GM23338 (cell line): ENCODE results near the gene ARHGEF38.

Source experiments
- CREB1 ChIP-seq: fragments of 250-450 bp; sonication (Bioruptor Pico); IDR thresholded peaks from 2 replicates; pipeline ENCODE4 v1.5.0; 2020; ENCODE audit warnings: low read depth, mild to moderate bottlenecking, moderate library complexity
- CTCF ChIP-seq, 2 experiments: fragments of 200-600 bp in 1 of 2; sonication (generic) in 1 of 2; conservative IDR thresholded peaks; 2 replicates each; pipeline versions ENCODE4 v1.5.1 to v1.6.1; 2016 to 2017; ENCODE audit warnings: antibody characterized with exemption in 2 of 2, low read depth in 2 of 2, mild to moderate bottlenecking in 2 of 2, moderate library complexity in 1 of 2
- EZH2 ChIP-seq: fragments of 200-600 bp; sonication (generic); IDR thresholded peaks from one replicate; pipeline ENCODE4 v1.8.0; 2017; ENCODE audit warnings: antibody characterized with exemption, mild to moderate bottlenecking, low read depth; ENCODE audit not compliant: unreplicated experiment
- EZH2phosphoT487 ChIP-seq: fragments of 200-600 bp; sonication (generic); IDR thresholded peaks from one replicate; pipeline ENCODE4 v1.8.1; 2018; ENCODE audit warnings: antibody characterized with exemption; ENCODE audit not compliant: unreplicated experiment
- JUNB ChIP-seq: IDR thresholded peaks from one replicate; pipeline ENCODE4 v1.6.1; 2016; ENCODE audit warnings: antibody characterized with exemption; ENCODE audit not compliant: unreplicated experiment
- NANOG ChIP-seq: IDR thresholded peaks from 2 replicates; pipeline ENCODE4 v1.6.1; 2016; ENCODE audit warnings: antibody characterized with exemption, borderline replicate concordance
- POLR2AphosphoS5 ChIP-seq: IDR thresholded peaks from 2 replicates; pipeline ENCODE4 v1.6.1; 2016; ENCODE audit warnings: antibody characterized with exemption, low read depth
- REST ChIP-seq: IDR thresholded peaks from one replicate; pipeline ENCODE4 v1.6.1; 2018; ENCODE audit warnings: antibody characterized with exemption; ENCODE audit not compliant: unreplicated experiment
- STAT1 ChIP-seq: IDR thresholded peaks from one replicate; pipeline ENCODE4 v1.6.1; 2016; ENCODE audit warnings: antibody characterized with exemption; ENCODE audit not compliant: unreplicated experiment
- ZNF114 ChIP-seq: fragments of 250-450 bp; sonication (Bioruptor Pico); IDR thresholded peaks from 2 replicates; pipeline ENCODE4 v1.5.0; 2020; ENCODE audit warnings: mild to moderate bottlenecking, moderate library complexity
- ZNF331 ChIP-seq: fragments of 250-450 bp; sonication (Bioruptor Pico); IDR thresholded peaks from 2 replicates; pipeline ENCODE4 v1.5.0; 2020; ENCODE audit warnings: low read depth, mild to moderate bottlenecking, moderate library complexity
- ZNF462 ChIP-seq: fragments of 250-450 bp; sonication (Bioruptor Pico); IDR thresholded peaks from 2 replicates; pipeline ENCODE4 v1.5.0; 2020; ENCODE audit warnings: mild to moderate bottlenecking, moderate library complexity
- TF ChIP-seq, protein P1 (sequence below): IDR thresholded peaks from 2 replicates; pipeline ENCODE4 v1.6.1; 2016; ENCODE audit warnings: antibody characterized with exemption

GRCh38 chr4:105550641-105551040, 1.8 kb upstream of the ARHGEF38 start:
- TF ChIP-seq STAT1 (no peak), CTCF (conservative IDR thresholded peaks at IDR 0.05; ENCODE audit: low read depth in 2 of 2) (no peak), CREB1 (no peak), REST (no peak), NANOG (no peak), EZH2 (no peak), POLR2AphosphoS5 (no peak), EZH2phosphoT487 (no peak), ZNF462 (CRISPR knock-in tag) (no peak), JUNB (no peak), ZNF331 (CRISPR knock-in tag) (no peak), ZNF114 (CRISPR knock-in tag) (no peak)
- TF ChIP-seq, protein P1, sequence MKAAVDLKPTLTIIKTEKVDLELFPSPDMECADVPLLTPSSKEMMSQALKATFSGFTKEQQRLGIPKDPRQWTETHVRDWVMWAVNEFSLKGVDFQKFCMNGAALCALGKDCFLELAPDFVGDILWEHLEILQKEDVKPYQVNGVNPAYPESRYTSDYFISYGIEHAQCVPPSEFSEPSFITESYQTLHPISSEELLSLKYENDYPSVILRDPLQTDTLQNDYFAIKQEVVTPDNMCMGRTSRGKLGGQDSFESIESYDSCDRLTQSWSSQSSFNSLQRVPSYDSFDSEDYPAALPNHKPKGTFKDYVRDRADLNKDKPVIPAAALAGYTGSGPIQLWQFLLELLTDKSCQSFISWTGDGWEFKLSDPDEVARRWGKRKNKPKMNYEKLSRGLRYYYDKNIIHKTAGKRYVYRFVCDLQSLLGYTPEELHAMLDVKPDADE: no peak
